ENCODE results near the gene RASGEF1B. TPM values are rescaled to one million over a fixed set of nuclear protein-coding genes. Genes with fewer than 3 reads are reported as not detected.
A peak's percentile ranks its signal among the peaks of the same experiment; 100 is the strongest.

Gene RASGEF1B
- total and polyA plus RNA-seq, 4 donors: 16.0 to 62.0 (median 27.1) TPM

DNA sequence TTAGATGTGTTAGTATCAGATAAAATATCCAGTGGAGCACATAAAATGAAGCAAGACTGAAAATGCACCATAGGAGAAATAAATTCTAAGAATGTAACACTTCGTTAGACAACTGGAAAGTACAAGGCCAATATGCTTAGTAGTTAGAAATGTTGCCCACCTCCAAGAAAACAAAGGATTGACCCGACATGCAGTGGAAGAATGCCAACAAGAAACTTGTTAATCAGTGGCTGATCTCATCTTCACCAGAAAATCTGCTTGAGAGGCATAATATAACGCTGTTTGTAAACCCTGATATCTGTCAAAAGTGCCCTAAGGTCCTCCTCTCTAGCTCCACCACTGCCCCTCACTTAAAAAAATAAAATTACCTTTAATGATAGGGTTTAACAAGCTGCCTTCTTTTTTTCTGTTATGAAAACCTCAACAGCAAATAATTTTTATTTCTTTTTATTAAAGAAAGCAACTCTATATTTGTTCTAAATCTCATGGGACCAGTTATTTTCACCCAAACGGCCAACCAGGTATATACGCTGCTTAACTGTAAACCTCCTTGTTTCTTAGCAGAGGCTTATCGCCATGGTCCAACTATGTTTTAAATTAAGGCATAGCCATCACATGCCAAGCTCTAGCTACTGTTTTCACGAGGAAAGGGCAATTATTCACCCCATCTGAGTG lies 1.8 kb downstream of the RASGEF1B start:
- H3K4me1 ChIP-seq (ENCODE audit: control insufficient read depth in 5 of 5, insufficient read depth in 5 of 5, low read length in 5 of 5): peaks cover 0 to 24% (median 6%) of the 10 kb centered on the region in 5 donors
- H3K27ac ChIP-seq (ENCODE audit: low read depth in 1 of 2, low read length in 1 of 2): peak overlapping the region; percentile 67 to 98
- H3K27me3 ChIP-seq (ENCODE audit: control insufficient read depth in 3 of 3, insufficient read depth in 3 of 3, low read length in 2 of 3): no peaks in the 10 kb centered on the region
- peak overlapping the region; percentile 78 for H3K4me3 ChIP-seq
- TF ChIP-seq, protein P1, sequence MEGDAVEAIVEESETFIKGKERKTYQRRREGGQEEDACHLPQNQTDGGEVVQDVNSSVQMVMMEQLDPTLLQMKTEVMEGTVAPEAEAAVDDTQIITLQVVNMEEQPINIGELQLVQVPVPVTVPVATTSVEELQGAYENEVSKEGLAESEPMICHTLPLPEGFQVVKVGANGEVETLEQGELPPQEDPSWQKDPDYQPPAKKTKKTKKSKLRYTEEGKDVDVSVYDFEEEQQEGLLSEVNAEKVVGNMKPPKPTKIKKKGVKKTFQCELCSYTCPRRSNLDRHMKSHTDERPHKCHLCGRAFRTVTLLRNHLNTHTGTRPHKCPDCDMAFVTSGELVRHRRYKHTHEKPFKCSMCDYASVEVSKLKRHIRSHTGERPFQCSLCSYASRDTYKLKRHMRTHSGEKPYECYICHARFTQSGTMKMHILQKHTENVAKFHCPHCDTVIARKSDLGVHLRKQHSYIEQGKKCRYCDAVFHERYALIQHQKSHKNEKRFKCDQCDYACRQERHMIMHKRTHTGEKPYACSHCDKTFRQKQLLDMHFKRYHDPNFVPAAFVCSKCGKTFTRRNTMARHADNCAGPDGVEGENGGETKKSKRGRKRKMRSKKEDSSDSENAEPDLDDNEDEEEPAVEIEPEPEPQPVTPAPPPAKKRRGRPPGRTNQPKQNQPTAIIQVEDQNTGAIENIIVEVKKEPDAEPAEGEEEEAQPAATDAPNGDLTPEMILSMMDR (IDR thresholded peaks at IDR 0.05; ENCODE audit: control extremely low read depth, extremely low read depth): no peak
- DNase-seq (peak in 1 of 3 donors; percentile 32), ATAC-seq (ENCODE audit: insufficient read depth, low FRiP score) (no peak)
- WGBS, 2 donors: 23 to 24% methylated on average over 7 of the region's 7 CpGs
- H3K9me3 ChIP-seq (ENCODE audit: control insufficient read depth in 4 of 4, insufficient read depth in 3 of 4, low read length in 3 of 4): no peaks in the 10 kb centered on the region
- no peaks in the 10 kb centered on the region for H3K36me3 ChIP-seq (ENCODE audit: control insufficient read depth in 4 of 4, insufficient read depth in 4 of 4, low read length in 4 of 4)
- H3K9ac ChIP-seq (ENCODE audit: insufficient read depth in 1 of 2, low read length in 2 of 2): peak overlapping the region; percentile 74 to 90

DNA sequence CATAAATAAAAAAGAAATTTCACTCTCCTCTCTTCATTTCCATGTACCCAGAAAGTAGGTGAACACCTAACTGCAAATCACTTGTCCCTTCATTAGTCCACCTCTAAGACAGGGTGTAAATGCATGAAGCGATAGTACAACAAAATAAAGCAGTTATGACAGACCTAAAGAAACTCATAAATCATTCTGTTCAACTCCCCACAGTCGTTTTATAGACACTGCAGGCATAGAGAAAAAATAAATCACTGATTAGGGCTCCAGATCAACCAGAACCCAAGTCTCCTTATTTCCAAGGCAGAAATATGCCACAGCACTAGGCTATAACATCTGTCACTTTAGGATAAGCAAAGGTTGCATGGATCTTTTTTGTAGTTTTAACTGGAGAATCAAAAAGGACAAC lies 3.0 kb downstream of the RASGEF1B start:
- Histone ChIP-seq H3K27ac (ENCODE audit: low read depth in 1 of 2, low read length in 1 of 2) (no peak overlapping the region), H3K4me1 (ENCODE audit: control insufficient read depth in 5 of 5, insufficient read depth in 5 of 5, low read length in 5 of 5) (peaks cover 0 to 24% (median 5%) of the 10 kb centered on the region in 5 donors), H3K9me3 (ENCODE audit: control insufficient read depth in 4 of 4, insufficient read depth in 3 of 4, low read length in 3 of 4) (no peaks in the 10 kb centered on the region), H3K4me3 (no peak overlapping the region), H3K9ac (ENCODE audit: insufficient read depth in 1 of 2, low read length in 2 of 2) (no peak overlapping the region), H3K36me3 (ENCODE audit: control insufficient read depth in 4 of 4, insufficient read depth in 4 of 4, low read length in 4 of 4) (no peaks in the 10 kb centered on the region), H3K27me3 (ENCODE audit: control insufficient read depth in 3 of 3, insufficient read depth in 3 of 3, low read length in 2 of 3) (no peaks in the 10 kb centered on the region)
- TF ChIP-seq, protein P1 (IDR thresholded peaks at IDR 0.05; ENCODE audit: control extremely low read depth, extremely low read depth): no peak
- DNase-seq (no peak), ATAC-seq (ENCODE audit: insufficient read depth, low FRiP score) (no peak)
- 61 to 71% methylated on average over 2 of the region's 2 CpGs for WGBS, 2 donors

DNA sequence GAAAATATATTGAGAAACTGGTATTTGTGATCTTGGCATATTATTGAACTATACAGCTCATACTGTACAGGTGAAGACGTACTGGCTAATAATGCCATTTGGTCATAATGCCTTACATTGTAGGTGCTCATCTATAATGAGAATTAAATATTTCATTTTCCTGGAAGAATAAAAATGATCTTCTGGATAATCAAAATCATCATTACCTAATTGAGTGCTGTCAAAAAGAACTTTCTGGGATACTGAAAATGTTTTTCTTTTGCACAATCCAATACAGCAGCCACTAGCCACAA lies 4.1 kb downstream of the RASGEF1B start:
- WGBS, 2 donors: 33 to 45% methylated on average over 1 of the region's 1 CpG
- peaks cover 0 to 24% (median 5%) of the 10 kb centered on the region in 5 donors for H3K4me1 ChIP-seq (ENCODE audit: control insufficient read depth in 5 of 5, insufficient read depth in 5 of 5, low read length in 5 of 5)

More for the DNA sequence above, 4.1 kb downstream of the RASGEF1B start:
- ATAC-seq (ENCODE audit: insufficient read depth, low FRiP score) (no peak), DNase-seq (no peak)
- Histone ChIP-seq H3K36me3 (ENCODE audit: control insufficient read depth in 4 of 4, insufficient read depth in 4 of 4, low read length in 4 of 4) (no peaks in the 10 kb centered on the region), H3K9me3 (ENCODE audit: control insufficient read depth in 4 of 4, insufficient read depth in 3 of 4, low read length in 3 of 4) (no peaks in the 10 kb centered on the region), H3K27ac (ENCODE audit: low read depth in 1 of 2, low read length in 1 of 2) (no peak overlapping the region), H3K4me3 (no peak overlapping the region), H3K27me3 (ENCODE audit: control insufficient read depth in 3 of 3, insufficient read depth in 3 of 3, low read length in 2 of 3) (no peaks in the 10 kb centered on the region), H3K9ac (ENCODE audit: insufficient read depth in 1 of 2, low read length in 2 of 2) (no peak overlapping the region)
- TF ChIP-seq, protein P1 (IDR thresholded peaks at IDR 0.05; ENCODE audit: control extremely low read depth, extremely low read depth): no peak

Measured in lung (tissue), 12 donors.